ENCODE results near the gene ALK. TPM values are rescaled to one million over a fixed set of nuclear protein-coding genes. Genes with fewer than 3 reads are reported as not detected.

The ALK gene
- total RNA-seq, 4 donors from 2014 or later: 0.32 to 0.42 TPM; not detected in 2

GRCh38 chr2:29164091-29164846, 757.1 kb downstream of the ALK start:
- TF ChIP-seq POLR2AphosphoS5 (IDR thresholded peaks at IDR 0.05) (no peak), EP300 (IDR thresholded peaks at IDR 0.05) (no peak), POLR2A (IDR thresholded peaks at IDR 0.05) (no peak), CTCF (IDR thresholded peaks at IDR 0.05) (no peak)
- Histone ChIP-seq H3K27me3 (no peaks in the 10 kb centered on the region), H3K27ac (no peak overlapping the region), H3K36me3 (peaks cover 44% of the 10 kb centered on the region), H3K4me1 (no peaks in the 10 kb centered on the region), H3K9me3 (no peaks in the 10 kb centered on the region), H3K4me3 (no peak overlapping the region)
- WGBS: 90% methylated on average over 5 of the region's 5 CpGs
- DNase-seq (ENCODE audit: low spot score in 2 of 2): no peak

- H3K27me3 ChIP-seq: no peaks in the 10 kb centered on the region
- no peak overlapping the region for H3K27ac ChIP-seq
- H3K9me3 ChIP-seq: no peaks in the 10 kb centered on the region
- no peak for DNase-seq (ENCODE audit: low spot score in 2 of 2)
- no peak overlapping the region for H3K4me3 ChIP-seq
- H3K36me3 ChIP-seq: peaks cover 45% of the 10 kb centered on the region
- TF ChIP-seq CTCF (IDR thresholded peaks at IDR 0.05) (no peak), EP300 (IDR thresholded peaks at IDR 0.05) (no peak), POLR2AphosphoS5 (IDR thresholded peaks at IDR 0.05) (no peak), POLR2A (IDR thresholded peaks at IDR 0.05) (no peak)
- whole genome bisulfite sequencing: 87% methylated on average over 1 of the region's 1 CpG
- no peaks in the 10 kb centered on the region for H3K4me1 ChIP-seq
Measured at GRCh38 chr2:29162204-29162928, 759.0 kb downstream of the ALK start.

- Histone ChIP-seq H3K27me3 (no peaks in the 10 kb centered on the region), H3K4me1 (no peaks in the 10 kb centered on the region), H3K9me3 (no peaks in the 10 kb centered on the region), H3K4me3 (no peak overlapping the region), H3K27ac (no peak overlapping the region), H3K36me3 (peaks cover 60% of the 10 kb centered on the region)
- WGBS: 90% methylated on average over 5 of the region's 5 CpGs
- TF ChIP-seq EP300 (IDR thresholded peaks at IDR 0.05) (no peak), POLR2A (IDR thresholded peaks at IDR 0.05) (no peak)
- DNase-seq (ENCODE audit: low spot score in 2 of 2): no peak
Measured at GRCh38 chr2:29160184-29160583, 761.2 kb downstream of the ALK start.

- DNase-seq (ENCODE audit: low spot score in 2 of 2): no peak
- Histone ChIP-seq H3K36me3 (peaks cover 70% of the 10 kb centered on the region), H3K4me1 (no peaks in the 10 kb centered on the region), H3K9me3 (no peaks in the 10 kb centered on the region), H3K27me3 (no peaks in the 10 kb centered on the region), H3K27ac (no peak overlapping the region), H3K4me3 (no peak overlapping the region)
- TF ChIP-seq POLR2AphosphoS5 (IDR thresholded peaks at IDR 0.05) (no peak), POLR2A (IDR thresholded peaks at IDR 0.05) (no peak), CTCF (IDR thresholded peaks at IDR 0.05) (no peak), EP300 (IDR thresholded peaks at IDR 0.05) (no peak)
- 0% methylated on average over 1 of the region's 1 CpG for WGBS
Measured at GRCh38 chr2:29159125-29159524, 762.3 kb downstream of the ALK start.

- 76% methylated on average over 4 of the region's 4 CpGs for WGBS
- DNase-seq (ENCODE audit: low spot score in 2 of 2): no peak
- H3K36me3 ChIP-seq: peaks cover 80% of the 10 kb centered on the region
Measured at GRCh38 chr2:29157131-29157530, 764.3 kb downstream of the ALK start.

More at GRCh38 chr2:29157131-29157530, 764.3 kb downstream of the ALK start:
- H3K4me3 ChIP-seq: no peak overlapping the region
- H3K27me3 ChIP-seq: no peaks in the 10 kb centered on the region
- H3K4me1 ChIP-seq: no peaks in the 10 kb centered on the region
- no peak overlapping the region for H3K27ac ChIP-seq
- no peaks in the 10 kb centered on the region for H3K9me3 ChIP-seq
- TF ChIP-seq CTCF (IDR thresholded peaks at IDR 0.05): no peak
- no peak for TF ChIP-seq EP300 (IDR thresholded peaks at IDR 0.05)
- no peak for TF ChIP-seq POLR2A (IDR thresholded peaks at IDR 0.05)
- no peak for TF ChIP-seq POLR2AphosphoS5 (IDR thresholded peaks at IDR 0.05)
